Uterine smooth muscle cell (primary cell): Measurements from ENCODE around the gene ZNF28. TPM values are rescaled to one million over a fixed set of nuclear protein-coding genes. Genes with fewer than 3 reads are reported as not detected.

Source experiments
- total RNA-seq: library from RNA; depleted of rRNA; stranded (reverse); fragments of >200 nt; gene quantifications from 2 replicates; pipeline ENCODE4 v1.2.3, GENCODE V29; 2014

ZNF28 gene
- 9.5 and 17.6 TPM in 2 replicates for total RNA-seq

GRCh38 chr19:52821204-52821960 is at the start of gene ZNF28:
ZNF28 (minus strand) TSS chr19:52821633; CDS start chr19:52817958, 3,675 bp downstream.

GRCh38 chr19:52857378-52858191 is 36.2 kb upstream of the ZNF28 start, which contains the start of gene ZNF468:
ZNF468 (minus strand) TSS chr19:52857619; CDS start chr19:52854272, 3,347 bp downstream.

GRCh38 chr19:52786464-52787354 is 34.7 kb downstream of the ZNF28 start, which contains the start of gene ZNF600:
ZNF600 (minus strand) TSS chr19:52786791; CDS start chr19:52778888, 7,903 bp downstream.

Other genes with a start within 250 kb of the ZNF28 start
- gene ZNF83, start 183.3 kb downstream of the ZNF28 start, total RNA-seq: 51.6 and 66.4 TPM in 2 replicates
- 12.3 and 13.9 TPM in 2 replicates for gene ZNF611, start 86.6 kb downstream of the ZNF28 start, total RNA-seq
- gene ZNF600, start 34.8 kb downstream of the ZNF28 start, total RNA-seq: 3.9 and 4.0 TPM in 2 replicates
- gene ZNF468, start 36.0 kb upstream of the ZNF28 start, total RNA-seq: 28.7 and 29.2 TPM in 2 replicates
- 12.9 and 20.1 TPM in 2 replicates for gene ZNF320, start 76.0 kb upstream of the ZNF28 start, total RNA-seq
- 5.5 and 8.1 TPM in 2 replicates for gene ZNF888, start 101.8 kb upstream of the ZNF28 start, total RNA-seq
- gene ZNF816, start 141.2 kb upstream of the ZNF28 start, total RNA-seq: 8.0 and 13.6 TPM in 2 replicates
- not detected in 2 replicates for gene ERVV-1, start 192.3 kb upstream of the ZNF28 start, total RNA-seq
- not detected in 2 replicates for gene ERVV-2, start 223.1 kb upstream of the ZNF28 start, total RNA-seq